Activated naive CD8-positive, alpha-beta T cell treated with anti-CD3 and anti-CD28 coated beads for 36 hours (primary cell): ENCODE results near the gene TFCP2L1. TPM values are rescaled to one million over a fixed set of nuclear protein-coding genes. Genes with fewer than 3 reads are reported as not detected.

ENCODE experiments used
- DNase-seq: peaks from one replicate; pipeline ENCODE4 v3.0.0; 2021
- H3K27ac Mint-ChIP-seq: one replicate; pipeline ENCODE4 v1.8.0; 2022; ENCODE audit warnings: mild to moderate bottlenecking, moderate library complexity, mixed read lengths
- H3K27me3 Mint-ChIP-seq: one replicate; pipeline ENCODE4 v1.8.0; 2022; ENCODE audit warnings: mild to moderate bottlenecking, mixed read lengths
- H3K36me3 Mint-ChIP-seq: one replicate; pipeline ENCODE4 v1.8.0; 2021; ENCODE audit warnings: mild to moderate bottlenecking, mixed read lengths
- H3K4me1 Mint-ChIP-seq: one replicate; pipeline ENCODE4 v1.8.0; 2021; ENCODE audit warnings: mixed read lengths
- H3K4me3 Mint-ChIP-seq: one replicate; pipeline ENCODE4 v1.8.0; 2022; ENCODE audit warnings: mild to moderate bottlenecking, moderate library complexity, mixed read lengths
- H3K9me3 Mint-ChIP-seq: one replicate; pipeline ENCODE4 v1.8.0; 2022; ENCODE audit warnings: mixed read lengths
- total RNA-seq, 2 experiments: library from RNA; stranded (reverse); gene quantifications; one replicate each; pipeline ENCODE4 v1.2.3, GENCODE V29; 2021

Gene TFCP2L1
- total RNA-seq, 2 experiments from 2014 or later: 0.04 to 0.06 TPM

- no peaks in the 10 kb centered on the region for H3K9me3 Mint-ChIP-seq
- peaks cover 16% of the 10 kb centered on the region for H3K27me3 Mint-ChIP-seq
- DNase-seq: no peak
- H3K4me3 Mint-ChIP-seq: no peak overlapping the region
- no peak overlapping the region for H3K27ac Mint-ChIP-seq
- H3K36me3 Mint-ChIP-seq: no peaks in the 10 kb centered on the region
- H3K4me1 Mint-ChIP-seq: peaks cover 2% of the 10 kb centered on the region
Measured at GRCh38 chr2:121260370-121261154, 24.4 kb downstream of the TFCP2L1 start.

GRCh38 chr2:121258051-121258450 lies 27.0 kb downstream of the TFCP2L1 start:
- H3K4me1 Mint-ChIP-seq: peaks cover 2% of the 10 kb centered on the region
- H3K9me3 Mint-ChIP-seq: no peaks in the 10 kb centered on the region
- no peak overlapping the region for H3K4me3 Mint-ChIP-seq
- H3K27ac Mint-ChIP-seq: no peak overlapping the region
- no peaks in the 10 kb centered on the region for H3K36me3 Mint-ChIP-seq
- H3K27me3 Mint-ChIP-seq: peaks cover 11% of the 10 kb centered on the region
- no peak for DNase-seq

GRCh38 chr2:121257480-121257840 lies 27.5 kb downstream of the TFCP2L1 start:
- Mint-ChIP-seq H3K4me1 (peaks cover 2% of the 10 kb centered on the region), H3K27me3 (peaks cover 11% of the 10 kb centered on the region), H3K27ac (no peak overlapping the region), H3K36me3 (no peaks in the 10 kb centered on the region), H3K9me3 (no peaks in the 10 kb centered on the region), H3K4me3 (no peak overlapping the region)
- DNase-seq: no peak

GRCh38 chr2:121256720-121257479 lies 28.1 kb downstream of the TFCP2L1 start:
- peaks cover 2% of the 10 kb centered on the region for H3K4me1 Mint-ChIP-seq

GRCh38 chr2:121255358-121255757 lies 29.6 kb downstream of the TFCP2L1 start:
- no peak overlapping the region for H3K27ac Mint-ChIP-seq
- no peak for DNase-seq
- H3K36me3 Mint-ChIP-seq: no peaks in the 10 kb centered on the region
- H3K4me3 Mint-ChIP-seq: no peak overlapping the region
- no peaks in the 10 kb centered on the region for H3K9me3 Mint-ChIP-seq
- peaks cover 2% of the 10 kb centered on the region for H3K4me1 Mint-ChIP-seq
- peaks cover 11% of the 10 kb centered on the region for H3K27me3 Mint-ChIP-seq

More at GRCh38 chr2:121256720-121257479, 28.1 kb downstream of the TFCP2L1 start:
- Mint-ChIP-seq H3K4me3 (no peak overlapping the region), H3K36me3 (no peaks in the 10 kb centered on the region), H3K9me3 (no peaks in the 10 kb centered on the region), H3K27ac (no peak overlapping the region), H3K27me3 (peaks cover 11% of the 10 kb centered on the region)
- no peak for DNase-seq

- Mint-ChIP-seq H3K27ac (no peak overlapping the region), H3K27me3 (peaks cover 11% of the 10 kb centered on the region), H3K4me1 (peaks cover 2% of the 10 kb centered on the region), H3K9me3 (no peaks in the 10 kb centered on the region), H3K4me3 (no peak overlapping the region), H3K36me3 (no peaks in the 10 kb centered on the region)
- DNase-seq: no peak
Measured at GRCh38 chr2:121254748-121255147, 30.3 kb downstream of the TFCP2L1 start.

- Mint-ChIP-seq H3K4me3 (no peak overlapping the region), H3K4me1 (peaks cover 2% of the 10 kb centered on the region), H3K27me3 (peaks cover 11% of the 10 kb centered on the region), H3K36me3 (no peaks in the 10 kb centered on the region), H3K27ac (no peak overlapping the region), H3K9me3 (no peaks in the 10 kb centered on the region)
- no peak for DNase-seq
Measured at GRCh38 chr2:121253674-121254240, 31.2 kb downstream of the TFCP2L1 start.

GRCh38 chr2:121253021-121253673 lies 31.9 kb downstream of the TFCP2L1 start:
- no peak for DNase-seq
- Mint-ChIP-seq H3K36me3 (no peaks in the 10 kb centered on the region), H3K4me3 (no peak overlapping the region), H3K27me3 (peaks cover 8% of the 10 kb centered on the region), H3K4me1 (peaks cover 2% of the 10 kb centered on the region), H3K27ac (no peak overlapping the region), H3K9me3 (no peaks in the 10 kb centered on the region)

GRCh38 chr2:121251497-121251896 lies 33.5 kb downstream of the TFCP2L1 start:
- Mint-ChIP-seq H3K36me3 (no peaks in the 10 kb centered on the region), H3K9me3 (no peaks in the 10 kb centered on the region), H3K27me3 (no peaks in the 10 kb centered on the region), H3K4me3 (no peak overlapping the region), H3K4me1 (no peaks in the 10 kb centered on the region), H3K27ac (no peak overlapping the region)
- no peak for DNase-seq

- no peaks in the 10 kb centered on the region for H3K9me3 Mint-ChIP-seq
- no peak overlapping the region for H3K27ac Mint-ChIP-seq
- no peaks in the 10 kb centered on the region for H3K4me1 Mint-ChIP-seq
- DNase-seq: no peak
- no peaks in the 10 kb centered on the region for H3K36me3 Mint-ChIP-seq
- H3K4me3 Mint-ChIP-seq: no peak overlapping the region
- no peaks in the 10 kb centered on the region for H3K27me3 Mint-ChIP-seq
Measured at GRCh38 chr2:121248766-121249343, 36.1 kb downstream of the TFCP2L1 start.

GRCh38 chr2:121247971-121248370 lies 37.0 kb downstream of the TFCP2L1 start:
- H3K27me3 Mint-ChIP-seq: no peaks in the 10 kb centered on the region
- H3K9me3 Mint-ChIP-seq: no peaks in the 10 kb centered on the region
- no peak overlapping the region for H3K27ac Mint-ChIP-seq
- DNase-seq: no peak
- no peak overlapping the region for H3K4me3 Mint-ChIP-seq
- H3K4me1 Mint-ChIP-seq: no peaks in the 10 kb centered on the region
- no peaks in the 10 kb centered on the region for H3K36me3 Mint-ChIP-seq

GRCh38 chr2:121247534-121247933 lies 37.5 kb downstream of the TFCP2L1 start:
- Mint-ChIP-seq H3K4me1 (no peaks in the 10 kb centered on the region), H3K36me3 (no peaks in the 10 kb centered on the region), H3K27ac (no peak overlapping the region), H3K27me3 (no peaks in the 10 kb centered on the region), H3K4me3 (no peak overlapping the region), H3K9me3 (no peaks in the 10 kb centered on the region)
- no peak for DNase-seq

GRCh38 chr2:121246704-121247255 lies 38.2 kb downstream of the TFCP2L1 start:
- Mint-ChIP-seq H3K27me3 (no peaks in the 10 kb centered on the region), H3K9me3 (no peaks in the 10 kb centered on the region), H3K27ac (no peak overlapping the region), H3K4me3 (no peak overlapping the region), H3K4me1 (no peaks in the 10 kb centered on the region), H3K36me3 (no peaks in the 10 kb centered on the region)
- DNase-seq: no peak

- Mint-ChIP-seq H3K27me3 (no peaks in the 10 kb centered on the region), H3K9me3 (no peaks in the 10 kb centered on the region), H3K27ac (no peak overlapping the region), H3K36me3 (no peaks in the 10 kb centered on the region), H3K4me1 (no peaks in the 10 kb centered on the region), H3K4me3 (no peak overlapping the region)
- no peak for DNase-seq
Measured at GRCh38 chr2:121245913-121246312, 39.1 kb downstream of the TFCP2L1 start.
